GM10847 (cell line): ENCODE data around the gene BHLHE23.

Source experiments
- POLR2A ChIP-seq: IDR thresholded peaks from 2 replicates; pipeline ENCODE4 v1.6.1; 2011; ENCODE audit not compliant: insufficient read length; ENCODE audit errors: extremely low read depth

BHLHE23 gene

GRCh38 chr20:63032026-63032800 is 25.4 kb upstream of the BHLHE23 start:
- no peak for TF ChIP-seq POLR2A

DNA sequence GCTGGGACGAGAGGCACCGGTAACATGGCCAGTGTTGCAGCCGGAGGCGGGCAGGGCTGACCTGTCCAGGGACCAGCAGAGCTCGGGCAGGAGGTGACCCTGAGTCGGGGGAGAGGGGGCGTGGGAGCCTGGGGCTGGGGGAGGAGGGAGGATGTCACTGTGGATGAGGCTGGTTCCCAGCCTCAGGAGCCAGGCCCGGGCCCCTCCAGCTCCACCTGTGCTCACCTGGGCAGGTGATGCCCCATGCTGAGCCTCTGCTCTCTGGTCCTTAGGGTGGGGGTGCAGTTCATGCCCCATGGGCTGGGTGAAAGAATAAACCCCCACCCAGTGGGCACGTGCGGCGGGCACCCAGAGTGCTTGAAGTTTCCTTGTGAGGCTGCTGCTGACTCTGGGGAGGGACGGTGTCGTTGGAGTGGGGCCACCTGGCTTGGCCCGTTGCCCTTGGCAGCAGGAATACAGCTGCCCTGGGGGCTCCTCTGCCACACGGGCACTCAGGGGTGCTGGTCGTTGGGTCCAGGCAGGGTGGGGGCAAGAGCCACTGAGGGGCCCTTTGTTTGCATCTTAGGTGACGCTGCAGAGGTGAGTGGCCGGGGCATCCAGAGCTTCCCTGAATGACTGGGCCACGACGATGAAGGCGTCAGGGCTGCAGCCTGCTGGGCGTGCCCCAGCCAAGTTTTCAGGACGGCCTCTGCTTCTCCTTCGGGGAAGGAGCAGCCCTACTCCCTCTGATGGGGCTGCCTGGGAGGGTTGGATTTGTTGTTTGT is 24.7 kb upstream of the BHLHE23 start:
- TF ChIP-seq POLR2A: no peak

DNA sequence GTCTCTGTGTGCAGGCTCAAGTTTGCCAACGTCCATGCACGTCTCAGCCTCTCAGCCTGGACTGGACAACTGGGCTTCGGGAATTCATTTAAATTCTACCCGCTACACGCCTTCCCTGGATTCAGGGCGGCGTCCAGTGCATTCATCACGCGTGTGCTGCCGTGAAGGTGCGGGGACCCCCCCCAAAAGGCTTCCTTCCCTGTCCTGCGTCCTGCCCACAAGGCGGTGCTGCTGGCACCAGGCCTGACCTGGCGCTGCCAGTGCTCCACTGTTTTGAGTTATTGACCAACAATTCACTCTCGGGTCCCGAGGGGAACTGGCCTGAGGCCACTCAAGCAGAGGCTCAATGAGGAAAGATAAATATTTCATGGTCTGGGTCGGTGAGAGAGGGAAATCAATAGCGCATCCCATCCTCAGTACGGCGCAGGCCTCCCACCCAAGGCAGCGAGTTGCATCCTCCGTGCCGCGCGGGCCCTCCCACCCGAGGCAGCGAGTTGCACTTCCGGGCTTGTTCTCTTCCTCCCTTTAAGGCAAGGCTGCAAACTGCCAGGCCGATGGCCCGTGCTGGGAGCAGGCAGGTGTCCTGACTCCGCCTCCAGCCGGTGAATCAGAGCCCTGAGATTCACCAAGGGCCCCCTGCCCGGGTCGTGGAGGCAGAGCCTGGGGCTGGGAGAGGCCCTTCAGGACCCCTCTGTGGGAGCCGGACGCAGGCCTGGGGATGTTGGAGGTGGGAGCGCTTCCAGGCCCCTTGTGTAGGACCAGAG is 22.8 kb upstream of the BHLHE23 start:
- no peak for TF ChIP-seq POLR2A

DNA sequence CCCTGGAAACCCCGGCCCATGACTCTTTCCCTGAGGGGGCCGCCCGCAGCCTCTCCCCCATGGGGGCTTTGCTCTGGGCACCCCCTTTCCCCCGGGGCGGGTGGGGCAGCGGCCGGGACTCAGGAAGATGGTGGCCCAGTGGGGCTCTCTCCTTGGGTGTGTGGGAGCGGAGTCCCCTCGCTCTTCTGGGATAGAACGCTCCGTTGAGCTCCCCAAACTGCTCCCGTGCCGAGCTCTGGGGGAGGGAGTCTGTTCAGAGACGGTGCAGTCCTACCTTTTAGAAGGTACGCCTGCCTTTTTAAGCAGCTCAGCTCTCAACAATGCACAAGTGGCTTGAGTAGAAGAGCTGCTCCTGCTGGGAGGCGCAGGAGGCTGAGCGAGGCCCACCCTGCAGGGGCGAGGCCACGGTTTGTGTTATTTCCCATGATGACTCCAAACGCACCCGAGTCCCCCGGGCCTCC is 21.7 kb upstream of the BHLHE23 start:
- no peak for TF ChIP-seq POLR2A

GRCh38 chr20:63027922-63028389 is 21.2 kb upstream of the BHLHE23 start:
- TF ChIP-seq POLR2A: no peak

GRCh38 chr20:63027221-63027921 is 20.6 kb upstream of the BHLHE23 start:
- no peak for TF ChIP-seq POLR2A

DNA sequence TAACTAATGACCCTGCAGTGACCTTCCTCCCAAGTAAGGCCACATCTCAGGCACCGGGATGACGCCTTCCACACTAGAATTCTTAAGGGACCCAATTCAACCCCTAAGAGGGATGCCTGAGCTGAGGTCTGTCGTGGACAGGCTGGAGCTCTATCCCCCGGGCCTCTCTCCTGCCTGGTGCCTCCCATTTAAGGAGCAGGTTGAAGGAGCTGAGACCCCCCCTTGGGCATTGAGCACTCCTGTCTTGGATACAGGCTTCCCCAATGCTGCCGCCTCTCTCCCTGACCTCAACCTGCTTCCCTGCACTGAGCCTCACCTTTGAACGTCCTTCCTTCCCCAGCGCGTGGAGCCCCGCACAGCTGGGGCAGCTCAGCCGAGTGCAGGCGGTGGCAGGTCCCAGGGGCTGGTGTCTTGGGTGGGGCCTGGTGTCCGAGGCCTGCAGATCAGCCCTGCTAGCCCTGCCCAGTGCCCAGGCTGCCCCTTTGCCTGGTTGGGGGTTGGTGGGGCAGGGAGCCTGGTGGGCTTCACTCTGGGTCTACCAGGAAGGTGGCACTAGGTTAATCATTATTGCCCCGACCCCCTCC is 19.9 kb upstream of the BHLHE23 start:
- no peak for TF ChIP-seq POLR2A

DNA sequence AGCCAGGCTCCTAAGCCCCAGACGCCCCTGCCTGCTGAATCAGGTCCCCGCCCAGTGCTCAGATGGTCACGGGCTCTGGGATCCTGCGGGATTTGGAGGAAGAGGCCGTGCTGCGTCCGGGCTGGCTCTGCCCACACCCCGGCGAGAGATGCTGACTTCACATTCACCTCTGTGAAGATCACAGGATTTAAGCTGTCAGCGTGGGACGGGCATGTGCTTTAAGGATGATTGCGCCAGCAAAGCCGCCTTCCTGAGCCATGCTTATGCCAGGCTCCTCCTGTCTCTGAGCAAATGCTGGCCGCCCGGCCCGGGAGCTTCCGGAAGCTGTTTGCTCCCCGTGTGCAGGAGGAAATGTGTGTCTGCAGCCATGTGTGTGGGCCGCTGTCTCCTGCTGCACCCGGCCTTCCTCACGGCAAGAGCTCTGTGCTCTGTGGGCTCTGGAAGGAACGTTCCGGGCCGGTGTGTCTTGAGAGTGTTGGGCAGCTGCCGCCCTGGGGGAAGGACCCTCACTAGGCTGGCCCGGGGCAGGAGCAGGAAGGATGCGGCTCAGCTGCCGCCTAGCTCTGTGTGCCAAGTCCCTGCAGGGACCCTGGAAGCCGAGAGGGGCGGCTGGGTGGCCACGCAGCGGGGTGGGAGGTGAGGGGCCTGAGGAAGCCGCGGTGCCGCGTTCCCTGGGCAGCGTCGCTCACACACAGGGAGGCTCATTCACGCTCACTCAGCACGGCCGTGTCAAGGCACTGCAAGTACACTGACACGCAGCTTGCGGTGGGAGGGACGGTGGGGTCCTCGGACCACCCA is 19.0 kb upstream of the BHLHE23 start:
- TF ChIP-seq POLR2A: no peak

GRCh38 chr20:63024573-63025392 is 18.0 kb upstream of the BHLHE23 start:
- TF ChIP-seq POLR2A: no peak

DNA sequence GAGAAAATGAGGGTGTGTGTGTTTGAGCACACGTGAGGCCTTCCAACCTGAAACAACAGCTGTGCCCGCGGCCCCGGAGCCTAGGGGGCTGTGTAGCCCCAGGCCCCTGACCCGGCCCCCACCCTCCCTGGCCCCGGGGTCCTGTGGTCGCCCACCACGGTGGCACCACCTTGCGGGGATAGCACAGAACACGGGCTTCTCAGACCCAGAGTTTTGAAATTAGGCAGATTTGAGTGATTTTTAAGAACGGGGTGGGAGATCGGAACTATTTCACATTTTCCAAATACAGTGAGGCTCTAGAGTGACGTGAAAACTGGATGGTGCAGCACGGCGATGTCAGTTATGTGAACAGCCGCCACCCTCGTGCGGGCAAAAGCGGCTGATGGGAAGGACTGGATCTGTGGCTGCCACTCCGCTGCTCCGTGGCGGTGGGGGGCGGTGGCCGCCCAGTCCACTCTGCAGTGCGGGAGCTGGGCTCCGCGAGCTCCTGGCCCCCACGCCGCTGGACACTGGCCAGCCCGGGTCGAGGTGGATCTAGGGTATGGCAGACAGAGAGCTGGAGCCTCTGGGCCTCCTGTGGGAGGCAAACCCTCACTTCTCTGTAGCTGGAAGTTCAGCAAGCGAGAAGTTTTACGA is 17.3 kb upstream of the BHLHE23 start:
- no peak for TF ChIP-seq POLR2A

- TF ChIP-seq POLR2A: no peak
Measured at GRCh38 chr20:63023071-63023935, 16.5 kb upstream of the BHLHE23 start.

DNA sequence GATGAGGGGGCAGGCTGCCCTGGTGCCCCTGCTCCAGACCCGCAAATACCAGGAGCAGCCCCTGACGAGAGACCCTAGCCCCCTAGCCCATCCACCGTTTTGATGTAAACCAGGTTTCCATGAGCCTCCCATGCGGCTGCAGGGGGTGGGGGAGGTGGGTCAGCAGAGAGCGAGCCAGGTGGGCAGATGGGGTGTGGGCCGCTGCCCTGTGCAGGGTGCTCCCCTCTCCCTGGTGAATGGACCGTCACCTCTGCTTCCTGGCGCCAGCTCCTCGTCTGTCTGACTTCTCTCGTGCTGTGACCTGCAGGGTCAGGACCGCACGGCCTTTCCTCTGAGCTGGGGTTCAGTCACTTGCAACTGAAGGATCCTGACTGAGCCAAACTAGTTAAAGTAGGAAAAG is 15.7 kb upstream of the BHLHE23 start:
- TF ChIP-seq POLR2A: no peak
